ENCODE measurements around the gene DNAH10. TPM values are rescaled to one million over a fixed set of nuclear protein-coding genes. Genes with fewer than 3 reads are reported as not detected.

The DNAH10 gene
- total and polyA plus RNA-seq, 9 donors = 0.05 to 20.2 (median 0.72) TPM

DNA sequence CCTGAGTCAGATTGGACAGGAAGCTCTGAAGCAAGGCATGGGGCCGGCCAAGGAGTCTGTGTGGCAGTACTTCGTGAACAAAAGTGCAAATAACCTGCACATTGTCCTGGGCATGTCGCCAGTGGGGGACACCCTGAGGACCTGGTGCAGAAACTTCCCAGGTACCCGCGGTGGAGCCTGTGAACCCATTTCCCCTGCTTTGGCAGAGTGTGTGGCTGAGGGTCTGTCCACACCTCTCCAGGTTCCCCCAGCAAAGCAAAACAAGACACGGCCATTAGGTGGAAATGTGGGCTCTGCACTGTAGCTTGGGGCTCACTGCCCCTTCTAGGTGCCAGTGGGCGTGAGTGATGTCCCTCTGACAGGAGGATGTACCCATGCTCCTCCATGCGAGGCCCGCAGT, 131.2 kb downstream of the DNAH10 start:
- TF ChIP-seq EP300 (IDR thresholded peaks at IDR 0.05) (no peak), CTCF (IDR thresholded peaks at IDR 0.05) (no peak), POLR2A (IDR thresholded peaks at IDR 0.05) (no peak)
- WGBS, 3 donors = 86 to 93% (median 87%) methylated on average over 9 of the region's 9 CpGs

GRCh38 chr12:123894823-123895345, 132.8 kb downstream of the DNAH10 start:
- H3K9me3 ChIP-seq = no peaks in the 10 kb centered on the region
- intact Hi-C loops (cut with DNase I) = no loop called here
- no peak for DNase-seq
- no peak overlapping the region for H3K4me3 ChIP-seq
- H3K27me3 ChIP-seq = no peaks in the 10 kb centered on the region
- H3K36me3 ChIP-seq = no peaks in the 10 kb centered on the region
- WGBS, 3 donors = 11 to 25% (median 12%) methylated on average over 4 of the region's 4 CpGs
- no peaks in the 10 kb centered on the region for H3K4me1 ChIP-seq (ENCODE audit: insufficient read depth)
- no peak overlapping the region for H3K27ac ChIP-seq
- TF ChIP-seq POLR2A (IDR thresholded peaks at IDR 0.05) (no peak), CTCF (IDR thresholded peaks at IDR 0.05) (no peak), EP300 (IDR thresholded peaks at IDR 0.05) (no peak)

More for the DNA sequence above, 131.2 kb downstream of the DNAH10 start:
- no peak for DNase-seq
- intact Hi-C loops (cut with DNase I) = no loop called here
- Histone ChIP-seq H3K4me3 (no peak overlapping the region), H3K9me3 (no peaks in the 10 kb centered on the region), H3K27ac (no peak overlapping the region), H3K4me1 (ENCODE audit: insufficient read depth) (no peaks in the 10 kb centered on the region), H3K27me3 (no peaks in the 10 kb centered on the region), H3K36me3 (no peaks in the 10 kb centered on the region)

GRCh38 chr12:123895451-123895850, 133.3 kb downstream of the DNAH10 start:
- no peak for TF ChIP-seq POLR2A (IDR thresholded peaks at IDR 0.05)
- no peak for TF ChIP-seq CTCF (IDR thresholded peaks at IDR 0.05)
- TF ChIP-seq EP300 (IDR thresholded peaks at IDR 0.05) = no peak

GRCh38 chr12:123896767-123897166, 134.7 kb downstream of the DNAH10 start:
- 46 to 55% (median 49%) methylated on average over 8 of the region's 8 CpGs for WGBS, 3 donors
- TF ChIP-seq EP300 (IDR thresholded peaks at IDR 0.05) = no peak
- Histone ChIP-seq H3K4me1 (ENCODE audit: insufficient read depth) (no peaks in the 10 kb centered on the region), H3K27me3 (no peaks in the 10 kb centered on the region), H3K4me3 (no peak overlapping the region), H3K36me3 (no peaks in the 10 kb centered on the region), H3K27ac (no peak overlapping the region), H3K9me3 (no peaks in the 10 kb centered on the region)
- DNase-seq = no peak
- intact Hi-C loops (cut with DNase I) = no loop called here

More at GRCh38 chr12:123895451-123895850, 133.3 kb downstream of the DNAH10 start:
- DNase-seq = no peak
- Histone ChIP-seq H3K27me3 (no peaks in the 10 kb centered on the region), H3K36me3 (no peaks in the 10 kb centered on the region), H3K4me3 (no peak overlapping the region), H3K9me3 (no peaks in the 10 kb centered on the region), H3K4me1 (ENCODE audit: insufficient read depth) (no peaks in the 10 kb centered on the region), H3K27ac (no peak overlapping the region)
- intact Hi-C loops (cut with DNase I) = no loop called here
- 50 to 68% (median 61%) methylated on average over 8 of the region's 8 CpGs for WGBS, 3 donors

DNA sequence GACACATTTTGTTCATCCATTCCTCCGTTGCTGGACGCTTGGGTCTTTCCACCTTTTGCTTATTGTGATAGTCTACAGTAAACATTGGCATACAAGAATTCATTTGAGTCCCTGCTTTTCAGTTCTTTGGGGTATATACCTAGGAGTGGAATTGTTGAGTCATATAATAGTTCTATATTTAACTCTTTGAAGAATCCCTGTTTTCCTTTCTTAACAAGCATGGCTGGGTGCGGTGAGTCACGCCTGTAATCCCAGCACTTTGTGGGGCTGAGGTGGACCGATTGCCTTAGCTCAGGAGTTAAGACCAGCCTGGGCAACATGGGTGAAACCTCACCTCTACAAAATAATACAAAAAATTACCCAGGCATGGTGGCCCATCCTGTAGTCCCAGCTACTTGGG, 135.1 kb downstream of the DNAH10 start:
- 85 to 87% (median 85%) methylated on average over 5 of the region's 5 CpGs for WGBS, 3 donors
- no peaks in the 10 kb centered on the region for H3K36me3 ChIP-seq
- intact Hi-C loops (cut with DNase I) = no loop called here
- no peak for TF ChIP-seq CTCF (IDR thresholded peaks at IDR 0.05)
- TF ChIP-seq EP300 (IDR thresholded peaks at IDR 0.05) = no peak
- TF ChIP-seq POLR2A (IDR thresholded peaks at IDR 0.05) = no peak
- no peaks in the 10 kb centered on the region for H3K27me3 ChIP-seq
- no peak for DNase-seq
- H3K9me3 ChIP-seq = no peaks in the 10 kb centered on the region
- no peak overlapping the region for H3K4me3 ChIP-seq
- H3K4me1 ChIP-seq (ENCODE audit: insufficient read depth) = no peaks in the 10 kb centered on the region
- no peak overlapping the region for H3K27ac ChIP-seq
